Stimulated activated CD8-positive, alpha-beta memory T cell treated with anti-CD3 and anti-CD28 coated beads, Interleukin-2, amount 100 ng/mL, for 48 hours (primary cell): ENCODE results near the gene GPX1.
"Not testable (repeated sequence)": the region's sequence is repeated elsewhere in the genome, so short reads cannot be mapped to it uniquely, and the experiment has no call there.

Source experiments
- DNase-seq, 2 donors: peaks; one replicate each; pipeline ENCODE4 v3.0.0-alpha.2; 2020; ENCODE audit warnings: low read depth in 2 of 2

The GPX1 gene

DNA sequence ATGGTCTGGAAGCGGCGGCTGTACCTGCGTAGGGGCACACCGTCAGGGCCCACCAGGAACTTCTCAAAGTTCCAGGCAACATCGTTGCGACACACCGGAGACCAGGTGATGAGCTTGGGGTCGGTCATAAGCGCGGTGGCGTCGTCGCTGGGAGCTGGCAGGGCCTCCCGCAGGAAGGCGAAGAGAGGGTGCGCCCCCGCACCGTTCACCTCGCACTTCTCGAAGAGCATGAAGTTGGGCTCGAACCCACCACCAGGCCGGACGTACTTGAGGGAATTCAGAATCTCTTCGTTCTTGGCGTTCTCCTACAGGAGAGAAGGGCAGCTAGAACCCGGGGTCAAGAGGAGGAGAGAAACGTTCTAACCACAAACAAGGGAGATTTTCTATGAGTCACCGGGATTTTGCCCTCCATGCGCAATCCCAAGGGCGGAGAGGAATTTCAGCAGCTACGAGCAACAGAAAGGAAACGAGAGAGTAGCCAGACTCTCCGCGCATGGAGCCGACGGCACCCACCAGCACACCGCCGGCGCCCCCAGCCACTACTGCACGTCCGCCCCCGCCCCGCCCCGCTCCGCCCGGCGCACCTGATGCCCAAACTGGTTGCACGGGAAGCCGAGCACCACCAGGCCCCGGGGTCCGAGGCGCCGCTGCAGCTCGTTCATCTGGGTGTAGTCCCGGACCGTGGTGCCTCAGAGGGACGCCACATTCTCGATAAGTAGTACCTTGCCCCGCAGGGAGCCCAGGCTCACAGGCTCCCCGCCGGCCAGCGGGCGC is 523 bp downstream of the GPX1 start:
- DNase-seq, result peak; percentile 35 to 37

DNA sequence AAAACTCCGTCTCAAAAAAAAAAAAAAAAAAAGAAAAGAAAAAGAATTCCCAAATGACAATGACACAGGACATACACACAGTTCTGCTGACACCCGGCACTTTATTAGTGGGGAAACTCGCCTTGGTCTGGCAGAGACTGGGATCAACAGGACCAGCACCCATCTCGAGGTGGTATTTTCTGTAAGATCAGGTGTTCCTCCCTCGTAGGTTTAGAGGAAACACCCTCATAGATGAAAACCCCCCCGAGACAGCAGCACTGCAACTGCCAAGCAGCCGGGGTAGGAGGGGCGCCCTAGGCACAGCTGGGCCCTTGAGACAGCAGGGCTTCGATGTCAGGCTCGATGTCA is 1.1 kb downstream of the GPX1 start:
- DNase-seq, result not testable (repeated sequence)

DNA sequence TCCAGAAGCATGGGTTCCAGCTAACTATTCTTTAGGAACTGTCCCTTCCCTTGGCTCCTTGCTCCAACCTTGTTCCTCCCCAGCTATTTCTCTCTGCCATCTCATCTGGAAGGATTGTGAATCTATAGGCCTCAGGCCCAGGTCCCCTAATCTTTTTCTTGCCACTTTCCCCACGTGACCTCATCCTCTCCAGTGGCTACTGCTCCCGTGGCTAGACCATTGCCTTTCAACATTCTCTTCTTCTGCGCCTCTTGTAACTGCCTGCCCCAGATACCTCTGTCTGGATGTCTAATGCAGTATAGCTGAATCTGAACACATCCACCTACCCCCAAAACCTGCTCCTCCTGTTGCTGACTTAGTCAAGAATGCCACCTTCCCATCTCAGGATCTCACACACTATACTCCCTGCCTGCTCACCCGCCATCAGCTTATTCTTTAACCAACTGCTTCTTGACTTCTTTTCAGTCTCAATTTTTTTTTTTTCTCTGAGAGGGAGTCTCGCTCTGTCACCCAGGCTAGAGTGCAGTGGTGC is 5.2 kb downstream of the GPX1 start:
- no peak for DNase-seq

DNA sequence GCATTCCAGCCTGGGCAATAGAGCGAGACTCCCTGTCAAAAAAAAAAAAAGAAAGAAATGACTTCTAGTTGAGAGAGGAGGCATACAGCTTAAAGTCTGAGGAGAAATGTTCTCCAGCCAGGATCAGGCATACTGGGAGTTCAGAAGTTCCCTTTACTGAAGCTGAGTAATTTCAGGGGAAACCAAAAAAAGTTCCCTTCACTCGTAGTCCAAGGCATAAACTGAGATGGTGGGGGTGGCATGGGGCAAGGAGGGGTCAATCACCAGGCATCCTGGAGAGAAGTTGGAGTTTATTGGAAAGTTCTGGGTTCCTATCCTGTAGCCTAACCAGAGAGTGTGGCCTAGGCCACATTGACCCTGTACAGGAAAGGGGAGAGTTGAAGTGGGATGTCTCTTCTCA is 5.9 kb downstream of the GPX1 start:
- DNase-seq, result no peak

DNA sequence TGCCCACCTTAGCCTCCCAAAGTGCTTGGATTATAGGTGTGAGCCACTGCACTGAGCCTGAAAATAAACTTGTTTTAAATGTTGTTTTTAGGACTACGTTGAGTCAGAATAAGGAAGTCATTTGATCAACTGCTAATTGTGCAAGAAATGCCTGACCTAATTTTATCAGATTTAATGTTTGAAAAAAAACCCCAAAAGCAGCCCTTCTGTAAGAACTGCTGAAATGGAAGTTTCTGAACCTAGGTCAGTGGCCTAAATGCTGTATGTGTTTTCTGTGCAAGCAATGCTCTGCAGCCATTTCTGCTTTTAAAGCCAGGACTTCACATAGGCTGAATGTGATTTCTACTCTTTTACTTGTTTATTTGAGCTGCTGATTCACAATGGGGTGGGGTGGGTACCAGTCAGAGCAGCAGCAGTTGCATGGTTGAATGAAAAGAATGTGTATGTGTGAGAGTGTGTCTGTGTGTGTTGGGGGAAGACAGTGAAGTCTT is 6.6 kb downstream of the GPX1 start:
- no peak for DNase-seq

DNA sequence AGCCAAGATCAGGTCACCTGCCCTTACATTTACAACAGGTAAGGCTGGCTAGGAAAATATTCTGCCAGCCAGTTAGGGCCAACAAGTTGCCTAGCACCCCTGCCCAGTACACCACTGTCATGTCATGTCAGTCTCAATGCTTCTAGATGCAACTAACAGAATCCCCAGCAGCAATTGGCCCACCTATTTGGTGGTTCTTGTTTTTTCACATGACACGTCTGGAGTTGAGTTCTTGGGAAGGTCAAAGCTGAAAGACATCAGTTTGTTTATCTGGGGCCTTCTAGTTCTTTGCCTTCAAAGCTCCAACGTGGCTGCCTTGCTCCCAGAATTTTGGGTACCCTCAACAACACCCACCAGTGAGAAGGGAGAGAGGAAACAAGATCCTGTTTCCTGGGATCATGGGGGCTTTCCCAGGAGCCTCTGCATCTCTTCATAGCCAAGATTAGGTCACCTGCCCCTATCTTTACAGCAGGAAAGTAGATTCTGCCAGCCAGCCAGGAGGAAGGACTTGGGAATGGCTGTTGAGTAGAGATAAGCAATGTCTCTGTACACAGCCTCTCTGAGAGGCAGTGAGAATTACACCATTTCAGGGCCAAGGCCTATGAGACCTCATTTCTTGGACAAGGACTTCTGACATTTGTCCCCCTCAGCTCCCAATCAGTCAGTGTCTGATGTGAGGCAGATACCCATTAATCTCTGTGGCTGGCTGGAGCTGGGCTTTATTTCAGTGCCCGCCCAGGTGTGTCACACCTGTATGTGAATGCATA is 8.6 kb downstream of the GPX1 start:
- no peak for DNase-seq

DNA sequence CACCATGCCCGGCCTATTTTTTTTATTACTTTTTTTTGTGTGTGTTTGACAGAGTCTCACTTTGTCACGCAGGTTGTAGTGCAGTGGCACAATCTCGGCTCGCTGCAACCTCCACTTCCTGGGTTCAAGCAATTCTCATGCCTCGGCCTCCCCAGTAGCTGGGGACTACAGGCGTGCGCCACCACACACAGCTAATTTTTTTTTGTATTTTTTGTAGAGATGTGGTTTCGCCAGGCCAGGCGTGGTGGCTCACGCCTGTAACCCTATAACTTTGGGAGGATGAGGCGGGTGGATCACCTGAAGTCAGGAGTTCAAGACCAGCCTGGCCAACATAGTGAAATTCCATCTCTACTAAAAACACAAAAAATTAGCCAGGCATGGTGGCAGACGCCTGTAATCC is 9.8 kb downstream of the GPX1 start:
- DNase-seq, result not testable (repeated sequence)

DNA sequence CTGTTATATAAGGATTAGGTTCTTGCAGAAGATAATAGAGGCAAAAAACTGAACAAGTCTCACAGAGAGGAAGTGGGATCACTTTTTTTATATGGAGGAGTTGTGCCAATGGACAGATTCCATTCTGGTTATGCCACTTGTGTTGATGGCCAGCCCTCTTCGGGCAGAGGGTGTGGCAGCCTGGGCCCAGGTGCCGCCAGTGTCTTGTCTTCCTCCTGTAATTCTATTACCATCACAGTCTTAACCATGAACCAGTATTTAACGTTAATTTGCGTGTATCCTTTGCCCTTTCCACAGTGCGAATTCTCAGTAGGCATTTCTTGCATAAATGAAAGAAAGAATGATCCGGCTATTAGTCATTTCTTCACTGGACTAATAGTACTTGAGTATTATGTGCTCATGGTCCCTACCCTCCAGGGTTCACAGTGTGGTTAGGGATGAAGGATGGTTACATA is 11.3 kb downstream of the GPX1 start:
- no peak for DNase-seq

DNA sequence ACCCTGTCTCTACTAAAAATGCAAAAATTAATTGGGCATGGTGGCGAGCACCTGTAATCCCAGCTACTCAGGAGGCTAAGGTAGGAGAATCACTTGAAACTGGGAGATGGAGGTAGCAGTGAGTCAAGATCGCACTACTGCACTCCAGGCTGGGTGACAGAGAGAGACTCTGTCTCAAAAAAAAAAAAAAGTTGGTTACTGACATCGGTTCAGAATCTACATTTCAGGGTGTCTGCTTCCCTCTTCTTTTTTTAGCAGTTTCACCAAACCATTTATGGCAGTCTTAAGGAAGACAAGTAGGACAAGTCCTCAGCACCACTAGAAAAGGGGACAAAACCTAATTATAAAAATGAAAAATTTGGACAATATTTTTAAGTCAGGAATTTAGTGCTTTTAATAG is 15.0 kb downstream of the GPX1 start:
- DNase-seq, result no peak

DNA sequence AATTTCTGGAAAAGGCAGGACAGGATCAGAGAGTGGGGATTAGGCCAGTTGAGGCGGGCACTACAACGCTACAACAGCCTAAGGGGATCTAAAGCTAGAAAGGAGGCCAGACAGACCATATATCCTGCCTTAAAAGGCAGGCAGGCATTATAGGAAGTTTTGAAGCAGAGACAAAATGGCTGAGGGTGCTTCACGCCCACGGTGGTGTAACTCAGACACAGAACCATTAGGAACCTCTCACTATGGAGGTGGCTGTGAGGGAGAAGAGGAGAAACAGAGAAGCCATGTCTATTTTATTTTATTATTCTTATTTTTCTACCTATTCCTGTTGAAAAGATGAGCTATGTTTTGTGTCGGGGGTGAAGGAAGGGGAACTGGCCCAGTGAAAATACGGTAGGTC is 16.2 kb downstream of the GPX1 start:
- DNase-seq, result no peak

DNA sequence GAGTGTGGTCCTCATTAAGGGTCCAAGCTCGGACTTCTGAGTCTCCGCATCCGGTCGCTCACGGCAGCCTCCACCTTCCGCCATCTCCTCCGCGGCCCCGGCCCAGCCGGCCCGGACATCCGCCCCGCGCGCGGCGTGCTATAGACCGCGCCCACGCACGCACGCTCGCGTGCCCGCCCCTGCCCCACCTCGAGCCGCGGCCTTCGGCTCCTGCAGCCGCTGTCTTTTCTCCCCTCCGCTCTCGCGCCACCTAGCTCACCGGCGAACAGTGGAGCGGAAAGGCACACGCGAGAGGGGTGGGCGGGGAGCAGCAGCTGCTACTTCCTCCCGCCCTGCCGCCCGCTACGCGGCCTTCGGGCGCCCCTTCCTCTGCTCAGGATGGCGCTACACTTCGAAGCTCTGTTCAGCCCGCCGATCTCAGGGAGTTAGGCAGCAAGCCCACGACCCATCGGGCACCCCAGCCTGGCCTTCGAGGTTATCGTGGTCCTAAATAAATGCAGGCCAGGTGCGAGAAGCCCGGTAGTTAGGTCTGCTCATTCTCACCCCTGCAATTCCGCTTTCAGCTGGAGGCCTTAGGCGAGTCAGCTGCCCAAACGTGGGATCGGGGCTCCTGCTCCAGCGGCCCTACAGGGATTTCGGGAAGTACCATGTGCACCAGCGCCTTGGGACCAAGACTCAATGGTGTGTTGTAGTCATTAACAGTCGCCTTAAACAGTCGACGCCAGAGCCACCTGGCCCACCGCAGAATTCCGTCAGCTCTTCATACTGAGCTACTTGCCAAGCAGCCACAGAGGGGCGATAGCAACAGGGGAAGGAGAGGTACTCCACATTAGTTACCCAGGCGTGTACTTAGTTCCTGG is 18.0 kb downstream of the GPX1 start, which contains the start of gene USP4:
USP4 (minus strand) TSS at position 113 of the 860 bp plus-strand sequence; CDS start at position 84, 29 bp downstream.
- peak; percentile 90 to 92 for DNase-seq

DNA sequence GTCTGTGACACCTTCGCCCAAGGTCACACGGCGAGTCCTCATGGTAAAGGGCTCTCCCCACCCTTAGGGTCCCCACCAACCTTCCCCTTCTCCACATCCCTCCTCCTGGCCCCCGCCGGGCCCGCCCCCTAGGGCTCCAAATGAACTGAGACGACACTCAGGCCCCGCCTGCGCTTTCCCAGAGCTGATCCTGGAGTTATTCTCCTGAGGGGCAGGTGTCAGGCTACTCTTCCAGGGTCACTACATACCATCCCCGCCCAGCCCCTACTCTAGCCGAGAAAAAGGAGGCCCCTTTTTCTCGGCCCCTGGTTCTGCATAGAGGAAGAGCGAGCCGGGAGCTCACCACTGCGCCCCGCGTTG is 18.6 kb downstream of the GPX1 start:
- peak in 1 of 2 donors; percentile 13 for DNase-seq

DNA sequence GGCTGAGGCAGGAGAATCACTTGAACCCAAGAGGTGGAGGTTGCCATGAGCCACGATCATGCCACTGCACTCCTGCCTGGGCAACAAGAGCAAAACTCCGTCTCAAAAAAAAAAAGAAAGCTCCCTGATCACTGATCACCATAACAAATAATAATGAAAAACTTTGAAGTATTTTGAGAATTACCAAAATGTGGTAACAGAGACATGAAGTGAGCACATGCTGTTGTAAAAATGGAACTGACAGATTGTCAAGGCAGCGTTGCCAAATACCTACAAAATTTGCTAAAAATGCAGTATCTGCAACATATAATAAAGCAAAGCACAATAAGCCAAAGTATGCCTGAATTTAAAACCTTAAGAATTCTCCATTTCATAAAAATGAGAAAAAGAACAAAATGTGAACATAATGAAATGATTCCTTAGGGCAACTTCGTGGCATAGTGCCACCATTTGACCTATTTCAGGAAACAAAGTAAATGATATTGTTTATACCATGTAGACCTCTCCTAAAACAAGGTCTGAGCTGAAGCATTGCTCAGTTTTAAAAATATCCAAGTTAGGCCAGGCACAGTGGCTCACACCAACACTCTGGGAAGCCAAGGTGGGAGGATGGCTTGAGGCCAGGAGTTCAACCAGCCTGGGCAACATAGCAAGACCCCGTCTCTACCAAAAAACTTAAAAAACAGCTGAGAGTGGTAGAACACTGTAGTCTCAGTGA is 24.1 kb downstream of the GPX1 start:
- no peak for DNase-seq

DNA sequence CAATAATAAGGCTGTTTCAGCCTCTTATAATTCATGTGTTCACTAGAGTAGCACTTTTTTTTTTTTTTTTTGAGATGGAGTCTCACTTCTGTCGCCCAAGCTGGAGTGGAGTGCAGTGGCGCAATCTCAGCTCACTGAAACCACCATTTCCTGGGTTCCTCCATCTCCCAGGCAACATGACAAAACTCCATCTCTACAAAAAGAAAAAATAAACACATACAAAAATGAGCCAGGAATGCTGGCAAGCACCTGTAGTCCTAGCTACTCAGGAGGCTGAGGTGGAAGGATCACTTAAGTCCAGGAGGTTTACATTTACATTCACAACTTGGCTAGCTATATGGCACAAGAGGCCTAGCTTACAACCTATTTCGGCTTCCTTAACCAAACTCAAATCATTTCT is 25.1 kb downstream of the GPX1 start:
- no peak for DNase-seq

DNA sequence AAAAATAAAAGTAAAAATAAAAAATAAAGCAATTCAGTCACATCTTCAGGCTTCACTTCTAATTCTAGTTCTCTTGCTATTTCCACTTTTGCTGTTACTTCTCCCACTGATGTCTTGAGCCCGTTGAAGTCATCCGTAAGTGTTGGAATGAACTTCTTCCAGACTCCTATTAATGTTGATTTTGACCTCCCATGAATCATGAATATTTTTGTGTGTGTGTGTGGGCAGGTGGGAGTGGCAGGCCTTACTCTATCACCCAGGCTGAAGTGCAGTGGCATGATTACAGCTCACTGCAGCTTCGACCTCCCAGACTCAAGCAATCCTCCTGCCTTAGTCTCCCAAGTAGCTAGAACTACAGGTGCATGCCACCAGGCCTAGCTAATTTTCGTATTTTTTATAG is 29.0 kb downstream of the GPX1 start:
- DNase-seq, result no peak

DNA sequence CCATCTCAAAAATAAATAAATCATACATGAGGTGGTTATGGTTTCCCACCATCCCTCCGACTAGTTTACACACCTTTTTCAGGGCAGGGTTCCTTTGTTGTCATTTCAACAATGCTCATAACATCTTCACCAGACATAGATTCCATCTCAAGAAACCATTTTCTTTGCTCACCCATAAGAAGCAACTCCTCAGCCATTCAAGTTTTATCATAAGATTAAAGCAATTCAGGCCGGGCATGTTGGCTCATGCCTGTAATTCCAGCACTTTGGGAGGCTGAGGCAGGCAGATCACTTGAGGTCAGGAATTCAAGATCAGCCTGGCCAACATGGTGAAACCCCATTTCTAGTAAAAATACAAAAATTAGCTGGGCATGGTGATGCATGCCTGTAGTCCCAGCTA is 29.8 kb downstream of the GPX1 start:
- not testable (repeated sequence) for DNase-seq

DNA sequence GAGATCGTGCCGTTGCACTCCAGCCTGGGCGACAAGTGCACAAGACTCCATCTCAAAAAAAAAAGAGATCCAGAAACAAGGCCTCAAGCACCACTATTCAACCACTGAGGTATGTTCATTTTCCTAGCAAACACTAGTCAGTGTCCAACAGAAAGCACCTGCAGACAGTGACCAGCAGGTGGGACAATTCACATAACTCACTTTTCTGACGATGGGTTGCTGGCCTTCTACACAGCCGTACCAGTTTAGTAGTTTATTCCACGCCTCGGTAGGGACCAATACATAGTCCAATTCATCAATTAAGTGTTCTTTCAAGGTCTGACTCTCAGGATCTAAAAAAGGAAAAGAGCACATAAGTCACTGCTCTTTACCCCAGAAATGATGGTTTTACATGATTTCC is 30.7 kb downstream of the GPX1 start:
- no peak for DNase-seq

DNA sequence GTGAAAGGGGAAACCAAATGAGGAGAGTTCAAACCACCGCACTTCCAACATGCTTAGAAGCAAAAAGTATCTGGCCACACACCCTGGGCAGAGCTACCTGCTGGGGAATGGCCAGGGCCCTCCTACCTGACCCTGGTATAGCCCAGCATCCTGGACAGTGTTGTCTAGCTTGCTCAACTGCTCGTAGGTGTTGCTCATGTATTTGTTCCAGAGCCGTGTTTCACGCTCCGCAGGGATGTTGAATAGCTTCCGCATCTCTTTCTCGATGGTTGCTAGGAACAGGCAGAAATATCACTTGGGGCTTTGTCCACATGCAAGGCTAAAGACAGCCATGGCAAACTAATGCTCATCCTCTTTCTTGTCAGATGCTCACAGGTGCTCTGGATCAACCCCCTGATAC is 33.4 kb downstream of the GPX1 start:
- no peak for DNase-seq

DNA sequence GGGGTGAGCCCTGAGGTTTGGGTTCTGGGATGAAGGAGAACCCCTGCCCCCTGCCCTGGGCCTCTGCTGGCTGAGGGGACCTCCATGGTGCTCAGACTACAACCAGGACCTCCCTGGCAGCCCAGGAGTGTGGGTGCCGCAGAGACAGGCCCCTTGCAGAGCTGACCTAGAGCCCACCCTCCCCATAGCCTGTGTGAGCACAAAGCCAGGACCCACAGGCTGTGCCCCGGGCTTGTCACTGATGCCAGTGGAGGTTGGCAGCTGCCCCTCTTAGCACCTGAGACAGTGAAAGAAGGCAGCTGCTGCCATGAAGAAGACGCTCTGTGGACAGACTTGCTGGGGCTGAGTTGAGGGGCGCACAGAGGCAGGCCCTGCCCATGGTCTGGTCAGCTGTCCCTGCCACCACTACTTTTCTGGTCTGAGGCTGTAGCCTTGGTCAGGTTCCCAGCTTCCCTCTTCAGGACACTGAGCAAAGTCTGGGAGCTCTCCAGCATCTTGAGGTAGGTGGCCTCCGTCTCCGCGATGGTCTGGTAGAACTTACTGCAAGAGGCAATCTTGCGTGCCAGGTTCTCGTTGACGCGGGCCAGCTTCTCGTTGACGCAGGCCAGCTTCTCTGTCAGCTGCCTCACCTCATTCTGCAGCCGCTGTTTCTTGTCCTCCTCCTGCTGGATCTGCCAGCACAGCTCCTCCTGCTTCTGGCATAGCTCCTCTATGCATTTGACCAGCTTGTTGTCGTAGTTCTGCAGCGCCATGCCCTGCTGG is 41.3 kb downstream of the GPX1 start:
- DNase-seq, result no peak

DNA sequence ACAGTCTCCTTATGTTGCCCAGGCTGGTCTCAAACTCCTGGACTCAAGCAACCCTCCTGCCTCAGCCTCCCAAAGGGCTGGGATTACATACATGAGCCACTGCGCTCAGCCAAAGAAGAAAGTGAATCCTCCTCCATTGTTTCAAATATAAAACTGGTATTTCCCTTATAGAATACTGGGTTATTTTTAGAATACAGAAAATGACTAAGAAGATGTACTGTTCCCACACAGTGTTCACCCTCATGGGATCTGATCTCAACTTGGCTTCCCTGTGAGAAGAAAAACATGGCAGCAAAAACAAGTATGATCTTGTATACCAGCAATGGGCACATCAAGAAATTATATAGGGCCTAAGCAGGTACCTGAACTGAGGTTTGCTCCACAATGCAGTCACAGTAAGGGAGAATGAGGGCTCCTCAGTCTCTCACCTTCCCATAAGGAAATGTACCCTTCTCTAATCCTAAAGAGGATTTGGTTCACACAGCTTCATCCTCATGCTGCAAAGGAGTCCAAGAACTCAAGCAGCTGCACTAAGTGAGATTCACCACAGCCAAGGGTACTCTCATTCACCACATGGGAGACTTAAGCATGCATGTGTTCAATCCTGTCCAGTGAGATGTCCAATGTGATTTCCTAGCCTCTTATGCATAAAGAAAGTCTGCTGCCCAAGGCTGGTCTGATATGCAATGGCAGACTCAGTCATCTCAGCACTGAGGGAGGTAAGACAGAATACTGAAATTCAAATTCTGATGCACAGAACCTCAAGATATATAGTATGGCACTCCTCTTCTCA is 44.1 kb downstream of the GPX1 start:
- DNase-seq, result no peak
